Measurements from ENCODE around the gene ITGB8.

- TF ChIP-seq POLR2A (IDR thresholded peaks at IDR 0.05) (no peak), CTCF (IDR thresholded peaks at IDR 0.05) (no peak)
These were observed 11.8 kb upstream of the ITGB8 start for GRCh38 chr7:20318933-20319332.

Measured in ovary (tissue), 3 donors.